Heart left ventricle (tissue), 13 donors: ENCODE measurements around the gene OR4S2.

Experiments
- POLR2A ChIP-seq, 2 donors: fragments of 450-650 bp; IDR thresholded peaks; one replicate each; pipeline ENCODE4 v1.6.1; 2017; ENCODE audit warnings: antibody characterized with exemption in 2 of 2, mild to moderate bottlenecking in 2 of 2, moderate library complexity in 2 of 2
- TF ChIP-seq, protein P1 (sequence below), 12 donors: fragments of 200-600 bp; sonication (generic) in 4 of 12; IDR thresholded peaks; one replicate each; pipeline versions ENCODE4 v1.5.0 to v1.8.0; 2018 to 2022; ENCODE audit warnings: antibody characterized with exemption in 12 of 12, mild to moderate bottlenecking in 5 of 12
- donor health status: ischemic (EF 13 %, LVEDD 7.1; RV severe dilation, severe dysfunction).
- donor health status: DM: no; HTN: yes; CAD: no.
- donor health status: DM: no; HTN: no; CAD: no.
- donor health status: ischemic (EF 25% LVEDD 6.9; RV normal size, moderate dysfunction).
- donor health status: ischemic (EF 25% LVEDD 5.7; RV mildly dilated, moderate dysfunction).
- donor health status: ischemic (EF 35%, LVEDD 5.7; RV mildly dilated, moderate dysfunction).
- donor health status: nonischemic (EF 11% LVEDD 7.7; RV severe dilation, severe dysfunction).
- donor health status: DM: yes; HTN: yes; CAD: no.
- donor health status: PGD.
- donor health status: ischemic (EF 29% LVEDD 5.4; RV normal size, mild dysfunction).
- donor health status: nonischemic (EF 23%, LVEDD 6.1; RV moderate dilation, normal function).

DNA sequence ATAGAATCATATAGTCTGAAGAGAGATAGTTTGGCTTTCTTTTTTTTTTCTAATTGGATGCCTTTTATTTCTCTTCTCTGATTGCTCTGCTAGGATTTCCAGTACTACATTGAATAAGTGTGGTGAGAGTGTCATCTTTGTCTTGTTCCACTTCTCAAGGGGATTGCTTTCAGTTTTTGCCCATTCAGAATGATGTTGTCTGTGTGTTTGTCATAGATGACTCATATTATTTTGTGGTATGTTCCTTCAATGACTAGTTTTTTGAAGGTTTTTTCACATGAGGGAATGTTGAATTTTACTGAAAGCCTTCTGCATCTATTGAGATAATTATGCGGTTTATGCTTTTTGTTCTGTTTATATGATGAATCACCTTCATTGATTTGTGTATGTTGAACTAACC lies 23.6 kb upstream of the OR4S2 start:
- TF ChIP-seq, protein P1, sequence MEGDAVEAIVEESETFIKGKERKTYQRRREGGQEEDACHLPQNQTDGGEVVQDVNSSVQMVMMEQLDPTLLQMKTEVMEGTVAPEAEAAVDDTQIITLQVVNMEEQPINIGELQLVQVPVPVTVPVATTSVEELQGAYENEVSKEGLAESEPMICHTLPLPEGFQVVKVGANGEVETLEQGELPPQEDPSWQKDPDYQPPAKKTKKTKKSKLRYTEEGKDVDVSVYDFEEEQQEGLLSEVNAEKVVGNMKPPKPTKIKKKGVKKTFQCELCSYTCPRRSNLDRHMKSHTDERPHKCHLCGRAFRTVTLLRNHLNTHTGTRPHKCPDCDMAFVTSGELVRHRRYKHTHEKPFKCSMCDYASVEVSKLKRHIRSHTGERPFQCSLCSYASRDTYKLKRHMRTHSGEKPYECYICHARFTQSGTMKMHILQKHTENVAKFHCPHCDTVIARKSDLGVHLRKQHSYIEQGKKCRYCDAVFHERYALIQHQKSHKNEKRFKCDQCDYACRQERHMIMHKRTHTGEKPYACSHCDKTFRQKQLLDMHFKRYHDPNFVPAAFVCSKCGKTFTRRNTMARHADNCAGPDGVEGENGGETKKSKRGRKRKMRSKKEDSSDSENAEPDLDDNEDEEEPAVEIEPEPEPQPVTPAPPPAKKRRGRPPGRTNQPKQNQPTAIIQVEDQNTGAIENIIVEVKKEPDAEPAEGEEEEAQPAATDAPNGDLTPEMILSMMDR (IDR thresholded peaks at IDR 0.05), result no peak
- TF ChIP-seq POLR2A (IDR thresholded peaks at IDR 0.05), result no peak
